KMS-11 (cell line): Measurements from ENCODE around the gene SAMD4B.

Experiments used
- H2AFZ ChIP-seq: fragments of 200-600 bp; sonication (generic); 2 replicates; pipeline ENCODE4 v1.6.1; 2016; ENCODE audit warnings: antibody characterized with exemption, mixed run types, low read depth
- H3K27ac ChIP-seq: fragments of 200-600 bp; sonication (generic); 2 replicates; pipeline ENCODE4 v1.6.1; 2016; ENCODE audit warnings: mild to moderate bottlenecking, mixed run types
- H3K27me3 ChIP-seq: fragments of 200-600 bp; sonication (generic); 2 replicates; pipeline ENCODE4 v1.6.1; 2017; ENCODE audit warnings: mild to moderate bottlenecking, low read depth, mixed run types, moderate library complexity; ENCODE audit not compliant: insufficient read depth
- H3K36me3 ChIP-seq: fragments of 200-600 bp; sonication (generic); 2 replicates; pipeline ENCODE4 v1.6.1; 2017; ENCODE audit warnings: mild to moderate bottlenecking, mixed run types; ENCODE audit not compliant: insufficient read depth
- H3K4me1 ChIP-seq: fragments of 200-600 bp; sonication (generic); 2 replicates; pipeline ENCODE4 v1.6.1; 2016; ENCODE audit warnings: mild to moderate bottlenecking, low read depth, mixed run types; ENCODE audit not compliant: poor library complexity, severe bottlenecking
- H3K4me2 ChIP-seq: fragments of 200-600 bp; sonication (generic); 2 replicates; pipeline ENCODE4 v1.7.0; 2016; ENCODE audit warnings: mild to moderate bottlenecking, mixed run types
- H3K4me3 ChIP-seq: fragments of 200-600 bp; sonication (generic); IDR thresholded peaks from 2 replicates; pipeline ENCODE4 v1.6.1; 2017; ENCODE audit warnings: low read depth, low read length, mixed read lengths; ENCODE audit not compliant: insufficient read depth
- H3K79me2 ChIP-seq: fragments of 200-600 bp; sonication (generic); 2 replicates; pipeline ENCODE4 v1.6.1; 2016; ENCODE audit warnings: low read depth, mixed run types; ENCODE audit not compliant: insufficient read depth
- H3K9ac ChIP-seq: fragments of 200-600 bp; sonication (generic); 2 replicates; pipeline ENCODE4 v1.6.1; 2016; ENCODE audit warnings: mild to moderate bottlenecking, mixed run types
- H4K20me1 ChIP-seq: fragments of 200-600 bp; sonication (generic); 2 replicates; pipeline ENCODE4 v1.6.1; 2016; ENCODE audit warnings: mild to moderate bottlenecking, mixed run types; ENCODE audit not compliant: insufficient read depth
- TF ChIP-seq, protein P1 (sequence below): fragments of 200-600 bp; sonication (generic); conservative IDR thresholded peaks from 2 replicates; pipeline ENCODE4 v1.6.1; 2017; ENCODE audit warnings: low read depth, mild to moderate bottlenecking, antibody characterized with exemption, low read length, moderate library complexity, mixed read lengths

Gene SAMD4B

DNA sequence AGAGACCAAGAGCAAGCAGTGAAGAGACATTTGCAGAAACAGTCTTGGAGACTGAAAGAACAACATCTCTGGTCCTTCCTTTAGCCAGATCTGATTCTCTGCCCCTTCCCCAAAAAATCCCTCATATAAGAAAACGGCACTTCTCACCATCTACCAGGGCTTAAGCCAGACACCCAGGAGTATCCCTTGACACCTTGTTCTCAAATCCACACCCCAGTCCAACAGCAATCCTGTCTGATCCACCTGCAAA lies 68.5 kb downstream of the SAMD4B start:
- H3K79me2 ChIP-seq = peaks cover 24% of the 10 kb centered on the region
- H3K9ac ChIP-seq = no peak overlapping the region
- H2AFZ ChIP-seq = no peak overlapping the region
- H3K4me3 ChIP-seq = no peak overlapping the region
- peak overlapping the region; percentile 71 for H3K4me2 ChIP-seq
- H3K4me1 ChIP-seq = peaks cover 27% of the 10 kb centered on the region
- no peaks in the 10 kb centered on the region for H3K36me3 ChIP-seq
- peak overlapping the region; percentile 61; the same call in 1 of the 2 replicates for H3K27ac ChIP-seq
- H4K20me1 ChIP-seq = no peaks in the 10 kb centered on the region
- no peaks in the 10 kb centered on the region for H3K27me3 ChIP-seq
- TF ChIP-seq, protein P1, sequence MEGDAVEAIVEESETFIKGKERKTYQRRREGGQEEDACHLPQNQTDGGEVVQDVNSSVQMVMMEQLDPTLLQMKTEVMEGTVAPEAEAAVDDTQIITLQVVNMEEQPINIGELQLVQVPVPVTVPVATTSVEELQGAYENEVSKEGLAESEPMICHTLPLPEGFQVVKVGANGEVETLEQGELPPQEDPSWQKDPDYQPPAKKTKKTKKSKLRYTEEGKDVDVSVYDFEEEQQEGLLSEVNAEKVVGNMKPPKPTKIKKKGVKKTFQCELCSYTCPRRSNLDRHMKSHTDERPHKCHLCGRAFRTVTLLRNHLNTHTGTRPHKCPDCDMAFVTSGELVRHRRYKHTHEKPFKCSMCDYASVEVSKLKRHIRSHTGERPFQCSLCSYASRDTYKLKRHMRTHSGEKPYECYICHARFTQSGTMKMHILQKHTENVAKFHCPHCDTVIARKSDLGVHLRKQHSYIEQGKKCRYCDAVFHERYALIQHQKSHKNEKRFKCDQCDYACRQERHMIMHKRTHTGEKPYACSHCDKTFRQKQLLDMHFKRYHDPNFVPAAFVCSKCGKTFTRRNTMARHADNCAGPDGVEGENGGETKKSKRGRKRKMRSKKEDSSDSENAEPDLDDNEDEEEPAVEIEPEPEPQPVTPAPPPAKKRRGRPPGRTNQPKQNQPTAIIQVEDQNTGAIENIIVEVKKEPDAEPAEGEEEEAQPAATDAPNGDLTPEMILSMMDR = no peak

DNA sequence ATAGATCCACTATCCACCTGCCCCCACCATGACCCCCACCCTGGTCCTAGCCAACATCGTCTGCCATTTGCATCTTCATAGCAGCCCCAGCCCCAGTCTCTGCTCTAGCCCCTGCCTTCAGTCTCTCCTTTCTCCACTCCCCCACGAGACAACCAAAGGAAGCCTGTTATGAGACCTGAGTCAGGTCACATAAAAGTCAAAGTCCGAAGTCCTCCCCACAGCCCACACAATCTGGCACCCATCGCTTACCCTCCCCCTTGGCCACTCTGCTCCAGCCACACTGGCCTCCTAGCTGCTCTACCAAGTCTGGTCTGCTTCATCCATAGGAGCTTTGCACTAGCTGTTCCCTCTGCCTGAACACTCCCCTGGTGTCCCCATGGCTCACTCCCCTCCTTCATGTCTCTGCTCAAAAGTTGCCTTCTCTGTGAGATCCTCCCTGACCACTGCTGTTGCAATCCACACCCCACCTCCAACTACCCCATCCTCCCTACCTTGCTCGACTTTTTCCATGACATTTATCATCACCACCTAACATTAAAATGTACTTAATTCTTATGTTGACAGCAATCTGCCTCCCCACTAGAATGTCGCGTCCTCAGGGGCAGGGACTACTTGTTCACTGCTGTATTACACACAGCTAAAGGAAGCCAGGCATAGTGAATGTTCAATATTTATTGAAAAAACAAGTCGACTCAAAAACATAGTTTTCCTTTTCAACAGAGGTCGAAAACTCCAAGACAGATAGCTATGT lies 69.0 kb downstream of the SAMD4B start:
- TF ChIP-seq, protein P1 = no peak
- Histone ChIP-seq H3K4me3 (no peak overlapping the region), H3K27ac (peak overlapping the region; percentile 61; the same call in 1 of the 2 replicates), H4K20me1 (no peaks in the 10 kb centered on the region), H3K36me3 (no peaks in the 10 kb centered on the region), H3K4me2 (peak overlapping the region; percentile 71), H3K27me3 (no peaks in the 10 kb centered on the region), H2AFZ (no peak overlapping the region; the same call in 1 of the 2 replicates), H3K79me2 (peaks cover 24% of the 10 kb centered on the region), H3K4me1 (peaks cover 25% of the 10 kb centered on the region), H3K9ac (no peak overlapping the region)

DNA sequence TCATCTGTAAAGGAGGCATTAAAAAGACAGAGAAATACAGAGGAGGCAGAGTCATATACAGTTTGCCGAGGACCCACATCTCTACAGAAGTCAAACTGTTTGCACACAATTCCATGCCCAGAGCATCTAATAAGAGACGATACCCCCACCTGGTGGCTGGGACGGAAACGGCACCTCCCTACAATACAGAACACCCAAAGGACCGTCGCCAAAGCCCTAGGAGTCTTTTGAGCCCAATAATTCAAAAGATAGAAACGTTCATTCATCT lies 69.5 kb downstream of the SAMD4B start:
- H3K79me2 ChIP-seq = peaks cover 24% of the 10 kb centered on the region
- H3K4me1 ChIP-seq = peaks cover 25% of the 10 kb centered on the region
- no peak overlapping the region for H3K27ac ChIP-seq
- no peak overlapping the region for H3K9ac ChIP-seq
- no peaks in the 10 kb centered on the region for H3K27me3 ChIP-seq
- H3K4me3 ChIP-seq = no peak overlapping the region
- no peaks in the 10 kb centered on the region for H3K36me3 ChIP-seq
- no peak overlapping the region; the same call in 1 of the 2 replicates for H2AFZ ChIP-seq
- H4K20me1 ChIP-seq = no peaks in the 10 kb centered on the region
- peak overlapping the region; percentile 71 for H3K4me2 ChIP-seq
- TF ChIP-seq, protein P1 = peak; percentile 95

DNA sequence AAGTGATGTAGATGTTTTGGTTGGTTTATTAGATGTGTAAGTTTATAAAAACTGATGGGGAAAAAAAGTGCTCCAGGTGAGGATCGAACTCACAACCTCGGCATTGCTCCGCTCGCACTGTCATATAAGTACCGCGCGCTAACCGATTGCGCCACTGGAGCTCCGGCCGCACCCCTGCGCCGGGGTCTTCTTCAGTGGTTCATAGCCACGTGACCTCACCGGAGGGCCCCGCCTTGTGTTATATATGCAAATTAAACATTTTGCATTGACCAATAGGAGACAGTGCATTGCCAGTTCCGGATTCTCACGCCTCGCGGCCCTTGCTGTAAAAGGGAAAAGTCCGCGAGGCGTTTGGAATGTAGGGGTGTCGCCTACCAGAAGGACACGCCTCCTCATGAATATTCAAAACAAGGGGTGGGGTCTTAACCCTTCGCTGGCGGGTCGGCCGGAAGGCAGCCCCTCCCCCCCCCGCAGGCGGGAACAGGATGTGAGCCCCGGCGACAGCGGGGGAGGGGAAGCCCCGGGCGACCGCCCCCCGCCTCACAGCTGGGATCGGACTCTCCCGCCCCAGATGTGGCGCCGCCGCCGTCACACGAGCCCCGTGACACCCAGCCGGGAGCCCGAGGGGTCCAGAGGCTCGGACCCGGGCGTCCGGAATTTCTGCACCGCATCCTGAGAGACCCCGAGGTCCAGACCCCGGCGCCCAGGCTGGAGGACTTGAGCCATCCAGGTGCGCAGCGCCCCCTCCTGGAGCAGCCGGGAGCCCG lies 70.1 kb downstream of the SAMD4B start, which contains the start of gene PLEKHG2:
Gene PLEKHG2, plus strand, starts transcription at position 570 of the 767 bp plus-strand sequence. CDS start 1,418 bp downstream, outside the sequence.
- Histone ChIP-seq H3K4me3 (no peak within 1 kb of the TSS), H3K36me3 (no peaks in the 10 kb centered on the region), H4K20me1 (no peaks in the 10 kb centered on the region), H3K79me2 (peaks cover 20% of the 10 kb centered on the region), H3K4me1 (peaks cover 25% of the 10 kb centered on the region), H3K9ac (peak within 1 kb of the TSS; percentile 63), H3K4me2 (peak within 1 kb of the TSS; percentile 79), H3K27ac (no peak within 1 kb of the TSS), H3K27me3 (no peaks in the 10 kb centered on the region), H2AFZ (peak within 1 kb of the TSS; percentile 77)
- TF ChIP-seq, protein P1 = no peak; the same call in none of the 2 replicates
